Measurements from ENCODE around the gene KIF25. TPM values are rescaled to one million over a fixed set of nuclear protein-coding genes. Genes with fewer than 3 reads are reported as not detected.
A peak's percentile ranks its signal among the peaks of the same experiment; 100 is the strongest.

KIF25 gene, protein sequence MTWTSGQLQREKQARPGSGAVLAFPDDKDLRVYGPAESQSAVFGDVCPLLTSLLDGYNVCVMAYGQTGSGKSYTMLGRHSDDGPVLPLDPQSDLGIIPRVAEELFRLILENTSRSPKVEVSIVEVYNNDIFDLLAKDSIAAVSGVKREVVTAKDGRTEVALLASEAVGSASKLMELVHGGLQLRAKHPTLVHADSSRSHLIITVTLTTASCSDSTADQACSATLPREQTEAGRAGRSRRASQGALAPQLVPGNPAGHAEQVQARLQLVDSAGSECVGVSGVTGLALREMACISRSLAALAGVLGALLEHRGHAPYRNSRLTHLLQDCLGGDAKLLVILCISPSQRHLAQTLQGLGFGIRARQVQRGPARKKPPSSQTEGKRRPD
- total RNA-seq: not detected

DNA sequence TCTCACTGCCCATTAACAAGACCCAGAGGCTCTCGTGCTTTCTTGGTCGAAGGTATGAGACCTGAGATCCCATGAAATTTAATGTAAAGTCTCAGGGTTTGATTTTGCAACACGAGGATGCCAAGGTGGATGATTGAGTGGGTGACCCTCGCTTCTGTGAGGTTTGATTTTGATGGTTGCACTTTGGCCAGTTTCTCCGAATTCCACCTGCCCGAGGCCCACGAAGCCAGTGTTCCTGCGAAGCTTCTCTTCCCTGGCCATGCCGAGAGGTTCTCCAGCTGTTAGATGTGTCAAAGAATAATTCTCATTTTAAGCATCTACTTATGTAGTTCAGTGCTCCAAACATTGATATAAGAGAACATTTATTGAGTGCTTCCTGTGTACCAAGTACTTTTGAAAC is at the start of gene KIF25:
KIF25 (plus strand) TSS at position 30 of the 400 bp plus-strand sequence. CDS start 31,915 bp downstream, outside the sequence.
- DNase-seq (no peak), ATAC-seq (no peak)
- CTCF ChIA-PET: no interaction called here
- Mint-ChIP-seq H3K9me3 (ENCODE audit: low read depth) (peaks cover 3% of the 10 kb centered on the region), H3K4me3 (no peak within 1 kb of the TSS), H3K36me3 (no peaks in the 10 kb centered on the region), H3K27me3 (no peaks in the 10 kb centered on the region), H3K27ac (no peak within 1 kb of the TSS), H3K4me1 (peaks cover 2% of the 10 kb centered on the region)

DNA sequence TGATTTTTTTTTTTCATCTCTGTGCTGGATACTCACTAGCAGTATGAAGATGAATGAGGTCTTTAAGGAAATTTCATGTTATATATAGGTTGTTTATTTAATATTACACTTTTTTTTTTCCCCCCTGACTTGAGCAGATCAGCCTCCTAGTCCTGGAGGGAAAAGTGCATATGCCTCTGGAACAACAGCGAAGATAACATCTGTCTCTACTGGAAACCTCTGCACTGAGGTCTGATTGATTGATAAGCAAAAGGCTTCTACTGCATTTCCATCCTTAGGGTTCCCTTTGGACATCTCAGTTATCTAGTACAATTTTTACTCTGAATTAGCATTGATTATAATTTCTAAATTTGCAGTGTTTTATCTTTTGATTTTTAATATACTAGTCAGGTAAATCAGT is 49.8 kb upstream of the KIF25 start:
- no peaks in the 10 kb centered on the region for H3K4me1 Mint-ChIP-seq
- no peak overlapping the region for H3K4me3 Mint-ChIP-seq
- DNase-seq (no peak), ATAC-seq (no peak)
- peaks cover 7% of the 10 kb centered on the region for H3K36me3 Mint-ChIP-seq
- no peak overlapping the region for H3K27ac Mint-ChIP-seq
- CTCF ChIA-PET: interaction anchor here (1.2 kb wide), 1 partner anchor 13 kb away, joined by 3 read pairs; no protein-coding TSS in a partner anchor
- no peaks in the 10 kb centered on the region for H3K27me3 Mint-ChIP-seq
- no peaks in the 10 kb centered on the region for H3K9me3 Mint-ChIP-seq (ENCODE audit: low read depth)

DNA sequence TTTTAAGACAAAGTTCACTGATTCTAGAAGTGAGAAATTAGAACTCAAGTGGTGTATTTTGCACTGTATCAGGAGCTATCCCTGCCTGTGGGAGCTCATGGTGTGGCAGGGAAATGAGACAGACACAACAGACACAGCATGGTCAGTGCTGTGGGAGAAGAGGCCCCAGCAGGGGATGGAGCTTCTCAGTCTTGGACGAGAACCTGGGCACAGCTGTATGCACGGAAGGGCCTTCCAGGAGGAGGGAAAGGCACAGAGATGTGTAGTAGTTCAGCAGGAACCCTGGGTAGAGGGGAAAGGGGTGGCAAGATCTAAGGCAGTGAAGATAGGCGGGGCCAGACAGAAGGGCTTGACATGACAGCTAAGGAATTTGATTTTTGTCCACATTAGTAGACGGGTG is 48.8 kb upstream of the KIF25 start:
- no peaks in the 10 kb centered on the region for H3K27me3 Mint-ChIP-seq
- no peaks in the 10 kb centered on the region for H3K9me3 Mint-ChIP-seq (ENCODE audit: low read depth)
- no peak for ATAC-seq
- no peak overlapping the region for H3K27ac Mint-ChIP-seq
- no peak overlapping the region for H3K4me3 Mint-ChIP-seq
- DNase-seq: no peak
- H3K36me3 Mint-ChIP-seq: peaks cover 7% of the 10 kb centered on the region
- CTCF ChIA-PET: interaction anchor here (1.2 kb wide), 1 partner anchor 12 kb away, joined by 3 read pairs; no protein-coding TSS in a partner anchor
- no peaks in the 10 kb centered on the region for H3K4me1 Mint-ChIP-seq

DNA sequence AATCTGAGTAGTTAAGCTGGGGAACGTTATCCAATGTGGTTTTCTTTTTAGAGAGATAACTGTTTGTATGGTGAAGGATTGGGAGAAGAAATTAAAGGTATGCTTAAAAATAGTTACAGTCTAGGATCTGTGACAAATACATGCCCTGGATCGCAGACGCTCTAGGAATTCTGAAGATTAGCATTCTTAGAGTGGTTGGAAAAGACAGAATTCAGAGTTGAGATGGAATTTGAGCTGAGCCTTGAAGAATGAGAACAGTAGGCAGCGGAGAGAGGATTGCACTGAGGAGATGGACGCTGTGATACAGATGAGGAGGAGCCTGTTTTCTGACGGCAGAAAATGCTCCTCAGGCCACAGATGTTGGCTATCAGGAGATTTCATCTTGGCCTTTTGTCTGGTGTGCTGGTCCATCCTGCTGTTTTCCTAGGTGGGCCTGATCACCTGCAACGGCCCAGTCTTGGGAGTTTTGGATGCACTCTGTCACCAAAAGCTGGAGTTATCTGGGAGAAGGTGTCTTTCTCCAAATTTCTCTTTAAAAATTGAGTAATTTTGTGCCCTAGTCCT is 48.3 kb upstream of the KIF25 start:
- Mint-ChIP-seq H3K4me3 (no peak overlapping the region), H3K27me3 (no peaks in the 10 kb centered on the region), H3K27ac (no peak overlapping the region), H3K36me3 (peaks cover 7% of the 10 kb centered on the region), H3K9me3 (ENCODE audit: low read depth) (no peaks in the 10 kb centered on the region), H3K4me1 (peaks cover under 1% of the 10 kb centered on the region)
- ATAC-seq (no peak), DNase-seq (no peak)
- CTCF ChIA-PET: interaction anchor here (1.2 kb wide), 1 partner anchor 12 kb away, joined by 3 read pairs; no protein-coding TSS in a partner anchor

DNA sequence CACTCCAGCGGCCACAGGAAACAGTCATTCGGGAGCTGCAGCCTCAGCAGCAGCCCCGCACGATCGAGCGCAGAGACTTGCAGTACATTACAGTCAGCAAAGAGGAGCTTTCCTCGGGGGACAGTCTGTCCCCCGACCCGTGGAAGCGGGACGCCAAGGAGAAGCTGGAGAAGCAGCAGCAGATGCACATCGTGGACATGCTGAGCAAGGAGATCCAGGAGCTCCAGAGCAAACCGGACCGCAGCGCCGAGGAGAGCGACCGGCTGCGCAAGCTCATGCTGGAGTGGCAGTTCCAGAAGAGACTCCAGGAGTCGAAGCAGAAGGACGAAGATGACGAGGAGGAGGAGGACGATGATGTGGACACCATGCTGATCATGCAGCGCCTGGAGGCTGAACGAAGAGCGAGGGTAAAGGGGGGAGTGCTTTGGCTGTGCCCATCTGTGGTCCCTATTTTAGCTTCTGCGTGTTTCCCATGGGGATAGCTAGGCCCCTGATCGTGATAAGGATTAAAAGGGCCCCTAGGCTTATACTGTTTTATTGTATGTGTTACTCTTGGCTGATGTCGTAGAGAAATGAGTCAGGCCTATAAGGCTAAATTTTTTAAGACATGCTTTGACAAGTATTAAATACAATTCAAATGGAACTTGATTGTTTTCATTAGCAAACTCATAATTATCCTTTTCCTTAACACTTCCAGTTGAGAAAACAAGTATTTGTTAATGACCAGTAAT is 45.5 kb upstream of the KIF25 start:
- DNase-seq: no peak
- Mint-ChIP-seq H3K4me3 (no peak overlapping the region), H3K27ac (no peak overlapping the region), H3K36me3 (peaks cover 5% of the 10 kb centered on the region), H3K9me3 (ENCODE audit: low read depth) (no peaks in the 10 kb centered on the region), H3K27me3 (no peaks in the 10 kb centered on the region), H3K4me1 (peaks cover 4% of the 10 kb centered on the region)
- no peak for ATAC-seq
- CTCF ChIA-PET: no interaction called here

DNA sequence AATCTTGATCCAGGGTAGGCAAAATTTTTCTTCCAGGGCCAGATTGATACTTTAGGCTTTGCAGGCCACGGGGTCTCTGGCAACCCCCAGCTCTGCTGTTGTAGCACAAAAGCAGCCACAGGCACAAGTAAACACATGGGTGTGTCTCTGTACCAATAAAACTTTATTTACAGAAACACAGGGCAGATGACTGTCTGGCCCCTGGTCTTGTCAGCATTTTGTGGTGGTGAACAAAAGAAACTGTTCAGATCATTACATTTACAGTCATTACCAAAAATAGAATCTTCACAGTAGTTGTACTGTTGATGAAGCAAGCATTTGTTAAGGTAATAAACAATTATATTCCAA is 45.0 kb upstream of the KIF25 start:
- Mint-ChIP-seq H3K4me1 (peaks cover 4% of the 10 kb centered on the region), H3K27ac (no peak overlapping the region), H3K9me3 (ENCODE audit: low read depth) (no peaks in the 10 kb centered on the region), H3K27me3 (no peaks in the 10 kb centered on the region), H3K4me3 (no peak overlapping the region), H3K36me3 (peaks cover 5% of the 10 kb centered on the region)
- ATAC-seq (no peak), DNase-seq (no peak)
- CTCF ChIA-PET: no interaction called here

DNA sequence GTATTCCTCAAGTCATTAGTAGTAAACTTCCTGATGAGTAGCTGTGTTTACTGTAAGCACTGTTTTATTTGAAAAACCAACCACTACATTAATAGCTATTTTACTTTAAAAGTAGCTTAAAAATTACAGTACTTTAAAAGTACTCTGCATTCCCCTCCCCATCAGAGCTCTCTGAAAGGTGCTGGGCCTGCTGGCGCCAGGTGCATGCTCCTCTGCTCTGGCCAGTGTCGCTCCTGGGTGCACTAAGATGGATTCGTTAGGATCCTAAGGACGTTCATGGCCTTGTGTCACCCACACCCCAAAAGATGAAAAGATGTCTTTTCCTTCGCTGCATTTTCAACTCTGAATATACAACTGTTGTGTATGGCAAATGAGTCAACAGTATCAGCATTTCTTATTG is 43.9 kb upstream of the KIF25 start:
- Mint-ChIP-seq H3K27ac (no peak overlapping the region), H3K4me3 (no peak overlapping the region), H3K9me3 (ENCODE audit: low read depth) (no peaks in the 10 kb centered on the region), H3K27me3 (no peaks in the 10 kb centered on the region), H3K36me3 (peaks cover 4% of the 10 kb centered on the region), H3K4me1 (peaks cover 4% of the 10 kb centered on the region)
- CTCF ChIA-PET: interaction anchor here (1.5 kb wide), 1 partner anchor 14 kb away, joined by 3 read pairs; no protein-coding TSS in a partner anchor
- ATAC-seq (no peak), DNase-seq (no peak)

DNA sequence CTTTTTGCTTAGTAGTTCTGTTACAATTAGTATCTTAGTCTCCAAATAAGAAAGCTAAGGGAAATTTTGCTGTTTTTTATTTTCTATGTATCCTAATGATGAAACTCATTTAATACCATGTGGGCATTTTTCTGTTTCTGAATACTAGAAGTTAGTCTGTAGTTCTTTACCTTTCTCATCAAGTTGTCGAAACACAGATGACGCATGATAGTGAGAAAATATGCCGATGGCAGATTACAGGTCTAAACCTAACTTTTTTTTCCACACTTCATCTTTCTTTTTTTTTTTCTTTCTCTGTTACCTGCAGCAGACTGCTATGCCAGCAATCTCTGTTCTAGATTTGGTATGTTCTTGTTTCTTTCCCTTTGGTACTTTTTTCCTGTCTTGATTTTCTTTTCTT is 43.3 kb upstream of the KIF25 start:
- CTCF ChIA-PET: interaction anchor here (1.5 kb wide), 1 partner anchor 13 kb away, joined by 3 read pairs; no protein-coding TSS in a partner anchor
- no peak for DNase-seq
- Mint-ChIP-seq H3K27me3 (no peaks in the 10 kb centered on the region), H3K4me1 (peaks cover 4% of the 10 kb centered on the region), H3K27ac (peak overlapping the region; percentile 53), H3K36me3 (peaks cover 4% of the 10 kb centered on the region), H3K9me3 (ENCODE audit: low read depth) (no peaks in the 10 kb centered on the region), H3K4me3 (no peak overlapping the region)
- no peak for ATAC-seq

DNA sequence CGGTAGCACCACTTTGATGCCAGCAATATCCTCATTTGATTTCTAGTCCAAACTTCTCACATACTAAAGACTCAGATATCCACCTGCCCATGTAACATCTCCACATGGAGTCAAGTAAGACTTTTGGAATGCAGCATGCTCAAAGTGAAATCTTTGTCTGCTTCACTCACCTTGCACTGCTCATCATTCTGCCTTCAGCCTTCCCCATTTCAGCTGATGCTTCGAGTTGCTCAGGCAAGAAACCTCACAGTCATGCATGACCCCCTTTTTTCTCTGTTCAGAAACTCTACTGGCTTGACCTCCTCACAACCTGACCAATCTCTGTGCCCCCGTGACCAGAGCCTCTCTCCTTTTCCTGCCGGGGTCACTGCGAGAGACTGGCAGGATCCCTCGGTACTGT is 41.0 kb upstream of the KIF25 start:
- CTCF ChIA-PET: no interaction called here
- ATAC-seq (no peak), DNase-seq (no peak)
- Mint-ChIP-seq H3K27me3 (no peaks in the 10 kb centered on the region), H3K36me3 (peaks cover 2% of the 10 kb centered on the region), H3K9me3 (ENCODE audit: low read depth) (no peaks in the 10 kb centered on the region), H3K4me3 (no peak overlapping the region), H3K27ac (no peak overlapping the region), H3K4me1 (peaks cover 4% of the 10 kb centered on the region)

DNA sequence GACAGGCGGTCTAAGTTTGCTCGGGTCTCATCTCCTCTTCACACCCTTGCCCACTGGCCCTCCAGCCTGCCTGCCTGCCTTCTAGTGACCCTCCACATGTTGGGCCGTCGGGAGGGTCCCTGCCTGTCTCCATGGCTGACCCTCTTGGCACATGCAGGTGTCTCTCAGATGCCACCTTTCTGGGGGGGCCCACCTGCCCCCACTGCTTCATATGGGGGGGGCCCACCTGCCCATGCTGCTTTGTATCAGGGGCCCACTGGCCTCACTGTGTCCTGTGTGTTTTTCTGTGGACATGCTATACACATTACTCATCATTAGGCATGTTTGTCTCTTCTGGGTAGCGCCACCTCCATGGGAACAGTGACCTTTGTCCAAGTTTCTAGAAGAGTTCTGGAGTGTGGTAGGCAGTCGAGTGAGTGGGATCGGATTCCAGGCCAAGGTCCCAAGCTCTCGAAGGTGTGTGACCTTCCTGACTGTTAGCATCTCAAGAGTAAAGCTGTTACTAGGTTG is 40.4 kb upstream of the KIF25 start:
- no peak for ATAC-seq
- Mint-ChIP-seq H3K27me3 (no peaks in the 10 kb centered on the region), H3K27ac (no peak overlapping the region), H3K4me1 (peaks cover 4% of the 10 kb centered on the region), H3K9me3 (ENCODE audit: low read depth) (no peaks in the 10 kb centered on the region), H3K4me3 (no peak overlapping the region), H3K36me3 (peaks cover 1% of the 10 kb centered on the region)
- DNase-seq: no peak
- CTCF ChIA-PET: interaction anchor here (0.6 kb wide), 1 partner anchor 11 kb away, joined by 3 read pairs; no protein-coding TSS in a partner anchor

DNA sequence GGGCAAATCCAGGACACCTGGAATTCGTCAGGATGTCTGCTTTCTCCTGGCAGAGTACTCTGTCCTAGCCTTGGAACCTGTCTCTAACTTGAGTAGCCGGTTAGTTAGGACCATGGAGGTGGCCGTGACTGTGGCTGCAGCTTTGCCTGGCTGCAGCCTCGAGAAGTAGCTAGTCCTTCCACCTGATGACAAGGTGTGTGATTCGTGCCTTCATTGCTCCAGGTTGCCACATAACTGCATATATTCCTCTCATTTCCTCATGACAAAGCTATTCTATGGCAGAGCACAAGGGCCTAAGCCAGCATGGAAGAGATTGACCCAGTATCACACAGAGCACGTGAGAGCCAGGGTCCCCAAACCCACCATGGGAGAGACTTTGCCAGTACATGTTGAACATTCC is 39.8 kb upstream of the KIF25 start:
- Mint-ChIP-seq H3K4me1 (peaks cover 4% of the 10 kb centered on the region), H3K36me3 (peaks cover 4% of the 10 kb centered on the region), H3K9me3 (ENCODE audit: low read depth) (no peaks in the 10 kb centered on the region), H3K27me3 (no peaks in the 10 kb centered on the region), H3K4me3 (no peak overlapping the region), H3K27ac (no peak overlapping the region)
- no peak for DNase-seq
- no peak for ATAC-seq
- CTCF ChIA-PET: interaction anchor here (0.6 kb wide), 1 partner anchor 11 kb away, joined by 3 read pairs; no protein-coding TSS in a partner anchor

DNA sequence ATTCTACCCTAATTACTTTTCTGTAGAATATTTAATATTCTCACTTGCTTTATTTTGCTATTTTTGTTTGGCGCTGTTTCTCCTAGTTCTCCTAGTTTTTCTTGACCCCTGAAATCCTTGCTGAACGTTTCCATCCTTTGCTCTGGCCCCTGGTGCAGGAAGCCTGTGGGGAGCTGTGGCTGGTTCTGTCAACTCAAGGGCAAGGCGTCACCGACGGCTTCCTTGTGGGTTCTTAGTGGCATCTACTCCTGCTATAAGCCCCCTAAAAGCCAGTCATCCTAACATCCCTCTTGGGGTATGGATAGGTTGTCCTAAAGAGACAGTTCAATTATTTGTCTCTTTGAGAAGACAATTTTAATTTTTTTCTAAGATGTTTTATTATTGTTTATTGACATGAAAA is 36.9 kb upstream of the KIF25 start:
- H3K27ac Mint-ChIP-seq: no peak overlapping the region

DNA sequence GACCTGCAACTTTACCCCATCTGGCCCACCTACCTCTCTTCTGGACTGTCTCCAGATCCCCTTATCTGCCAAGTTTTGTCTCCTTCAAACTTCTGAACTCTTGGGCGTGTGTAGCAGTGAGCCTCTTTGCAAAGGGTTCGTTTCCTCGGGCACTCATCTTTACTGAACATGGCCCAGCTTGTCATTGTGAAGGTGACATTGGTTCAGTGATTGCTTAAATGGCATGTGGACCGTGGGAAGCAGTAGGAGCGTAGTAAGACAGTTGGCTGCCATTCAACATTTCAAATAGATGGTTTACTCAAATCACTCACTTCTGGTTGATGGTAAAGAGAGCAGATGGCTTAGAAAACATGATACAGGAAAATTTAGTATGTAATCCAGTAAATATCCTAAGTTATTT is 34.8 kb upstream of the KIF25 start:
- peaks cover 4% of the 10 kb centered on the region for H3K36me3 Mint-ChIP-seq
- H3K9me3 Mint-ChIP-seq (ENCODE audit: low read depth): no peaks in the 10 kb centered on the region
- ATAC-seq (no peak), DNase-seq (no peak)
- H3K27ac Mint-ChIP-seq: no peak overlapping the region
- CTCF ChIA-PET: no interaction called here
- H3K4me1 Mint-ChIP-seq: peaks cover 4% of the 10 kb centered on the region
- no peaks in the 10 kb centered on the region for H3K27me3 Mint-ChIP-seq
- no peak overlapping the region for H3K4me3 Mint-ChIP-seq

More for the DNA sequence above, 36.9 kb upstream of the KIF25 start:
- DNase-seq (no peak), ATAC-seq (no peak)
- CTCF ChIA-PET: no interaction called here
- H3K27me3 Mint-ChIP-seq: no peaks in the 10 kb centered on the region
- H3K4me1 Mint-ChIP-seq: peaks cover 4% of the 10 kb centered on the region
- H3K36me3 Mint-ChIP-seq: peaks cover 4% of the 10 kb centered on the region
- H3K9me3 Mint-ChIP-seq (ENCODE audit: low read depth): no peaks in the 10 kb centered on the region
- H3K4me3 Mint-ChIP-seq: no peak overlapping the region

Data from activated CD8-positive, alpha-beta memory T cell treated with anti-CD3 and anti-CD28 coated beads, Interleukin-2, amount 10 ng/mL, durations not matched to agents 7 days and 5 days (primary cell).